Measurements from ENCODE around the gene SHE.
"Not testable (repeated sequence)": the region's sequence is repeated elsewhere in the genome, so short reads cannot be mapped to it uniquely, and the experiment has no call there.

GRCh38 chr1:154531950-154532349 lies 29.7 kb upstream of the SHE start:
- TF ChIP-seq CTCF (IDR thresholded peaks at IDR 0.05); RELA (CRISPR knock-in tag; IDR thresholded peaks at IDR 0.05; ENCODE audit: borderline replicate concordance); ZNF423 (CRISPR knock-in tag; IDR thresholded peaks at IDR 0.05); ESRRA (CRISPR knock-in tag; IDR thresholded peaks at IDR 0.05; ENCODE audit: borderline replicate concordance); ELF4 (CRISPR knock-in tag; IDR thresholded peaks at IDR 0.05; ENCODE audit: low read depth); TEAD1 (CRISPR knock-in tag; IDR thresholded peaks at IDR 0.05); SMAD3 (CRISPR knock-in tag; IDR thresholded peaks at IDR 0.05; ENCODE audit: borderline replicate concordance): not testable (repeated sequence)
- TF ChIP-seq, protein P1, sequence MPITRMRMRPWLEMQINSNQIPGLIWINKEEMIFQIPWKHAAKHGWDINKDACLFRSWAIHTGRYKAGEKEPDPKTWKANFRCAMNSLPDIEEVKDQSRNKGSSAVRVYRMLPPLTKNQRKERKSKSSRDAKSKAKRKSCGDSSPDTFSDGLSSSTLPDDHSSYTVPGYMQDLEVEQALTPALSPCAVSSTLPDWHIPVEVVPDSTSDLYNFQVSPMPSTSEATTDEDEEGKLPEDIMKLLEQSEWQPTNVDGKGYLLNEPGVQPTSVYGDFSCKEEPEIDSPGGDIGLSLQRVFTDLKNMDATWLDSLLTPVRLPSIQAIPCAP (CRISPR knock-in tag; IDR thresholded peaks at IDR 0.05) = not testable (repeated sequence)
- TF ChIP-seq, protein P2, sequence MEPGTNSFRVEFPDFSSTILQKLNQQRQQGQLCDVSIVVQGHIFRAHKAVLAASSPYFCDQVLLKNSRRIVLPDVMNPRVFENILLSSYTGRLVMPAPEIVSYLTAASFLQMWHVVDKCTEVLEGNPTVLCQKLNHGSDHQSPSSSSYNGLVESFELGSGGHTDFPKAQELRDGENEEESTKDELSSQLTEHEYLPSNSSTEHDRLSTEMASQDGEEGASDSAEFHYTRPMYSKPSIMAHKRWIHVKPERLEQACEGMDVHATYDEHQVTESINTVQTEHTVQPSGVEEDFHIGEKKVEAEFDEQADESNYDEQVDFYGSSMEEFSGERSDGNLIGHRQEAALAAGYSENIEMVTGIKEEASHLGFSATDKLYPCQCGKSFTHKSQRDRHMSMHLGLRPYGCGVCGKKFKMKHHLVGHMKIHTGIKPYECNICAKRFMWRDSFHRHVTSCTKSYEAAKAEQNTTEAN (CRISPR knock-in tag; IDR thresholded peaks at IDR 0.05) = not testable (repeated sequence)
- TF ChIP-seq, protein P3, sequence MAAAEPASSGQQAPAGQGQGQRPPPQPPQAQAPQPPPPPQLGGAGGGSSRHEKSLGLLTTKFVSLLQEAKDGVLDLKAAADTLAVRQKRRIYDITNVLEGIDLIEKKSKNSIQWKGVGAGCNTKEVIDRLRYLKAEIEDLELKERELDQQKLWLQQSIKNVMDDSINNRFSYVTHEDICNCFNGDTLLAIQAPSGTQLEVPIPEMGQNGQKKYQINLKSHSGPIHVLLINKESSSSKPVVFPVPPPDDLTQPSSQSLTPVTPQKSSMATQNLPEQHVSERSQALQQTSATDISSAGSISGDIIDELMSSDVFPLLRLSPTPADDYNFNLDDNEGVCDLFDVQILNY (CRISPR knock-in tag; IDR thresholded peaks at IDR 0.05) = not testable (repeated sequence)
- TF ChIP-seq, protein P4, sequence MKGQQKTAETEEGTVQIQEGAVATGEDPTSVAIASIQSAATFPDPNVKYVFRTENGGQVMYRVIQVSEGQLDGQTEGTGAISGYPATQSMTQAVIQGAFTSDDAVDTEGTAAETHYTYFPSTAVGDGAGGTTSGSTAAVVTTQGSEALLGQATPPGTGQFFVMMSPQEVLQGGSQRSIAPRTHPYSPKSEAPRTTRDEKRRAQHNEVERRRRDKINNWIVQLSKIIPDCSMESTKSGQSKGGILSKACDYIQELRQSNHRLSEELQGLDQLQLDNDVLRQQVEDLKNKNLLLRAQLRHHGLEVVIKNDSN (CRISPR knock-in tag; IDR thresholded peaks at IDR 0.05) = not testable (repeated sequence)
- TF ChIP-seq, protein P5, sequence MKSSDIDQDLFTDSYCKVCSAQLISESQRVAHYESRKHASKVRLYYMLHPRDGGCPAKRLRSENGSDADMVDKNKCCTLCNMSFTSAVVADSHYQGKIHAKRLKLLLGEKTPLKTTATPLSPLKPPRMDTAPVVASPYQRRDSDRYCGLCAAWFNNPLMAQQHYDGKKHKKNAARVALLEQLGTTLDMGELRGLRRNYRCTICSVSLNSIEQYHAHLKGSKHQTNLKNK (CRISPR knock-in tag; IDR thresholded peaks at IDR 0.05) = not testable (repeated sequence)
